NCI-H2196 treated with DMSO at 0.1 percent for 48 hours (cell line): ENCODE data around the gene ATP13A5.

Experiments
- DNase-seq: peaks from one replicate; lab custom pipeline; 2025; ENCODE audit not compliant: unreplicated experiment; lab: John Stamatoyannopoulos, UW

Gene ATP13A5

DNA sequence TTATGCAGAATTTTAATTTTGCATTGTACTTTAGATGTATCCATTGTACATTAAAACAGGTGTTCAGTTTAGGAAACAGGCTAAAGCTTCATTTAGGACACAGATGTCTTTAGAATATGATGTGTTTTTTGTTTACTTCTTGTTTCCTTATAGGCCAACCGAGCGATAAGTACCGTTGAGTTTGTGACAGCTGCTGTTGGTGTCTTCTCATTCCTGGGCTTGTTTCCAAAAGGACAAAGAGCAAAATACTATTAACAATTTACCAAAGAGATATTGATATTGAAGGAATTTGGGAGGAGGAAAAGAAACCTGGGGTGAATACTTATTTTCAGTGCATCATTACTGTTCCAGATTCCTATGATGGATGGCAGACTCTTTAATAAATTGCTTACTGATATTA lies 108.1 kb downstream of the ATP13A5 start:
- DNase-seq, result peak; percentile 15

DNA sequence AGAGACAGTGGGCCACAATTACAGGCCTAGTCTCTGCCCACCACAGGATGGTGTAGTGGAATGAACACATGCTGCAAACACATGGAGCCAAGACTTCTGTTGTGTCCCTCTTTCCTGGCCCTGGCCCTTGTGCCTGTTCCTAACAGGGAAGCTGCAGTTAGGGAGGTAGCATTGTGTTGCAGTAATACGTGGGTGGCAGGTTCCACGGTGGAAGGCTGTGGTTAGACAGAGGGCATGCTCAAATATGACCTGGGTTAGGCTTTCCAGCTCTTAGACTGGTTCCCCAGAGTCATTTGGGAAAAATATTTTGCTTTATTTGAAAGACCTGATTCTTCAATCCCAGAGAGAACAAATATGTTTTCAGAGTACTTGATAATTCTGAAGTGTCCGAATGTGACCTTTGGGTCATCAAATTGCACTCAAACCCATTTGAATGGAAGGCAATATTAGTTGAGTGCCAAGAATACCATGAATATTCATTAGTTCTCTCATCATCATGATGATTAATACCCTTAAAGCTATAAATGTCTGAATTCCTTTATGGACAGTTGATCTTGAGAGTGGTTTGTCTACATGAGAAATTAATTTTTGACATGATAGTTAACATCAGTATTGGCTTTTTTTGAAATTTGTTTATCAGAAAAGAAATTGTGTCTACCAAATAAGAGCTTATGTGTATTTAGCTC lies 109.1 kb downstream of the ATP13A5 start:
- no peak for DNase-seq

DNA sequence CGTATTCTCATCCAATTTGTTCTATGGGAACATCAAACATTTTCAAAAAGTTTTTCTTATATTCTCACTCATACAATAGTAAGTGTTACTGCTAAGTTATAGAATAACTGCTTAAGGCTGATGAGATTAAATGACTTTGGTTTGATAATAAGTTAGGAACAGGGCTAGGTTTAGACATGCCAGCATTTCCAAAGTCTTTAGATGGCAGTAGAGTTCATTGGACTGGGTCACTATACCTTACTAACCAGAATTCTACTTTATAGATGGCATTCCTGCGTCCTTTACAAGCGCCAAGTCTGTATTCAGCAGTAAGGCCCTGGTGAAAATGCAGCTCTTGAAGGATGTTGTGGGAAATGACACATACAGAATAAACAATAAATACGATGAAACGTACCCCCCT lies 115.8 kb downstream of the ATP13A5 start:
- no peak for DNase-seq

DNA sequence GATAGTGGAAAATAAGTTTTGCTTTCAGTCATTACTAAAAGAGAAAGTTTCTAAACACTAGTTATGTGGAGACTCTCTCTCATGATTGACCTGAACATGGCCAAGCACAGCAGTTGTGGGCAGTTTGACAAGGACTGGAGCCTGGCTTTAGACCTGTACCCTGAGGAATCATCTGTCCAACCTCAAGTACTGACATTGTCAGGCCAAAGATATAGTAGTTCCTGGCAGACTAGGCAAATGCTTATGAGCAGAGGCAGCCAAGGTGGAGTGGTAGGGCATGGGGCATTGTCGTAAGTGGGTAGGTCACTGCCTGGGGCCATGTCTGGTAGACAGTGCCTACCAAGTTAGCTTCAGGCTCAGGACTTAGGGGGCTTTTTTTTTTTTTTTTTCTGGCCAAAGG lies 116.6 kb downstream of the ATP13A5 start:
- no peak for DNase-seq

DNA sequence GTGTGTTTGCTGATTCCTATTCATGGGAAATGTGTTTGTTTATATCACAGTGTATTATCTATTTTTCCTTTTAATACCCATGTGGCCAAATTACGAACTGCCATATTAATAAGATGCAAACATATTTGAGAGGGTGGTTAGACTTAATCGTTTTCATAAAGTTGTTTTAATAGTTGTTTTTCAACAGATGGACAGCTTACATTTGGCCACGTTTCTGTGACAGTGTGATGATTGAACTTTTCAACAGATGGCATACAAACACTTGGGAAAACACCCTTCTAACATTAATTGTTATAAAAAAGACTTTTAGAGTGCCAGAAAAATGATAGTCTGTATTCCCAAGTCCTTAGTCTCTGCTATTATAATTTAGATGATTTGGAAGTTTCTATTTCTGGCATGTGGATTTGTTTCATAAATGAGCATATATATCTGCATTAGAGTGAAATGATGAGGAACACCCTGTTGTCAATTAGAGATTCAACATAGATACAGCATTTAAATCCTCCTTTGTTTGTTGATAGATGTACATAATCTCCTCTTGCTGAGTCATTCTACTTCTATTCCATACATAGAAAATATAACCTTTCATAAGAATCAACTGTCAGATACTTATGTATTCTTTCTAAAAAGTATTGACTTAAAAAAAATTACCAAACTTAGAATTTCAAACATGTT lies 124.4 kb downstream of the ATP13A5 start:
- DNase-seq, result no peak

DNA sequence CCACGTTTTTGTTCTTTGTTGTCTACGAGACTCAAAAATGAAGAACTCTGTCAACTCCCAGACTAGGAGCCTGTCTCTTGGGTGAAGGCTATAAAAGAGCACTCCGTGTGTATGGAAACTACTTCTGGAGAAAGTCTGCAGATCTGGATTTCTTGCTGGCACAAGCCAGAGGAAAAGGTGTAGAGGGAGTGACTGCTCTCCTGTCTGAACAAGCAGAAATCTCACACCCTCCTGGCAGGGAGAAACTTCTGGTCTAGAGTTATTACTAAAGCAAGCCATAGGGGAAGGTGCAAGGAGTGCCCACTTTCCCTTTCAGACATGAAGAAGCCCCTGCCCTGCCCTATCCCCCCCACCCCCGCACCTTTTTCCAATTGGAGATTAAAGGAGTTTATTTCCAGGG lies 128.1 kb downstream of the ATP13A5 start:
- DNase-seq, result no peak

DNA sequence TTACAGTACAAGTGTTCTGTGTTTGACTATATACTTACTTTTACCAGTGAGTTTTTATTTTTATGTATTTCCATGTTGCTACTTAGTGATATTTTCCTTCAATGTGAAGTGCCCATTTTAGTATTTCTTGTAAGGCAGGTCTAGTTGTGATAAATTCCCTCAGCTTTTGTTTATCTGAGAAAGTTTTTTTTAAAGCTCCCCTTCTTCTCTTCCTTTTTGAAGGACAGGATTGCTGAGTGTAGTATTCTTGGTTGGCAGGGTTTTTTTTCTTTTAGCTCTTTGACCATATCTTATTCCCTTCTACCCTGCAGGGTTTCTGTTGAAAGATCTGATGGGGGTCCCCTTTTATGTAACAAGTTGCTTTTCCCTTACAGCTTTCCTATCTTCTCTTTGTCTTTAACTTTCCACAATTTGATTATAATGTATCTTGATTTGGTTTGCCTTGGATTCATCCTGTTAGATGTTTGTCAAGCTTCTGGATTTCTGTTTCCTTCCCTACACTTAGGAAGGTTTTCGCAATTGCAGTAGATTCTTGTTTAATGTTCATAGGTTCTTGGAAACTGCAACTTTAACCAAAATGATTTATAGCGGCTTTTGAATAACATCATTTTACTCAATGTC lies 129.6 kb downstream of the ATP13A5 start:
- DNase-seq, result no peak

DNA sequence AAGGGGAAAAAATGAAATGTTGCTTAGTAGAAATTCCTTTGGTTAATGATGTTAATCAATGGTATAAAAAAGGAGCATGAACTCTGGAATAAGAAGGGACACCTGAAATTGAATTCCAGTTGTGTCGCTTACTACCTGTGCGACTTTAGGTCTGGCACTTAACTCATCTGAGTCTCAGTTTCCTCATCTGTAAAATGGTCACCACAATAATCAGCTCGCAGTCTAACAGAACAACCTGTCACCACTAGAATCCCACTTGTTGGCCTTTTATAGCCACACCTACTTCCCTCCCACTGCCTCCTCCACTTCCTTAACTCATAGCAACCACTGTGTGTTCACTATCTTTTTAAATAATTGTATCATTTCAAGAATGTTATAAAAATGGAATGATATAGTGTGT lies 135.0 kb downstream of the ATP13A5 start:
- no peak for DNase-seq

DNA sequence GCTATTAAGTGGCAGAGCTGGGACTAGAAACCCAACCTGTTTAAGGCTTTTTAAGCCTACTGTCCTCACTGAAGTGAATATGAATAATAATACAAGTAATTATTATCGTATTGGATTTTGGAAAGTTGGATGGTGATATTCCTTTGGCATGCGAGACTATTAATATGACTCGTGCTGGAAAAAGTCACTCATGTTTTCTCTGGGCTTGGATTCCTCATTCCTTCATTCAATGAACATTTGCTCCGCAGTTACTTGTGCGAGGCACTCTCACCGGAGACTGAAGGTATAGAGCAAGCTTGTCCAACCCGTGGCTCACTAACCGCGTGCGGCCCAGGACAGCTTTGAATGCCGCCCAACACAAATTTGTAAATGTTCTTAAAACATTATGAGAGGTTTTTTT lies 136.8 kb downstream of the ATP13A5 start:
- DNase-seq, result no peak

DNA sequence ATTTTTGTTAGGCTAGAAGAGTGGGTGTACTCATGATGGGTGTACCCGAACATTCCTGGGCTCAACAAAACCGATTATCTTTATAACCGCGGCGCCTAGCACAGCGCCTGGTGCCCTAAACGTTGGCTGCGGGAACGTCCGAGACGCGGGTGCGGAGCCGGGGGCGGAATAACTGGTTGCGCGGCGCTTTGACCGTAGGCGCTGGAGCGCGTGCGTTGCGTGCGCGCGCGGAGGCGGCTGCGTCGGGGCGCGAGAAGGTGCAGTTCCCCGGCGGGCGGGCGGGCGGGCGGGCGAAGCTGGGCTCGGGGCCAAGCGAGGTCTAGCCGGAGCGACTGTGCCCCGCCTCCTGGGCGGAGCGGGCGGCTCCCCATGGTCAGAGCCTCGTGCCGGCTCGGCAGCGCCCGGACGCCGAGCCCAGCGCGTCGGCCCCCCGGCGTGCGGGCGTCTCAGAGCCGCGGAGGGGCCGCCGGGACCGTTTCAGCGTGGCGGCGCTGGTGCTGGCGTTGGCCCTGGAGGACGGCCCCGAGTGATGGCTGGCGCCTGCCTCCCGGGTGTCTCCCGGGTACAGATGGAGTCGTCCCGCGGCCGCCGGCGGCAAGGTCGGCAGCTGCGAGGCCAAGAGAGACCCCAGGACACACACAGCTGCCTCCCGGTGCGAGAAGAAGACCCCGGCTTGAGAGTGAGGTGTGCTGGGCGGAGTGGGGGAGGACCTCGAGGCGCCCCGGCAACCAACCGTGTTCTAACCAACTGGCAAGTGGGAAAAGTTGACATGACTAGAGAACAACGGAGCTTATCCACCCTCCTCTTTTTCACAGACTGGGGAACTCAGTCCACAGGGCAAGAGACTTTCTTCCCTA lies 137.5 kb downstream of the ATP13A5 start, which contains the start of gene PLAAT1:
PLAAT1 (plus strand) TSS at position 373 of the 857 bp plus-strand sequence. CDS start 14,429 bp downstream, outside the sequence.
- peak; percentile 98 for DNase-seq

DNA sequence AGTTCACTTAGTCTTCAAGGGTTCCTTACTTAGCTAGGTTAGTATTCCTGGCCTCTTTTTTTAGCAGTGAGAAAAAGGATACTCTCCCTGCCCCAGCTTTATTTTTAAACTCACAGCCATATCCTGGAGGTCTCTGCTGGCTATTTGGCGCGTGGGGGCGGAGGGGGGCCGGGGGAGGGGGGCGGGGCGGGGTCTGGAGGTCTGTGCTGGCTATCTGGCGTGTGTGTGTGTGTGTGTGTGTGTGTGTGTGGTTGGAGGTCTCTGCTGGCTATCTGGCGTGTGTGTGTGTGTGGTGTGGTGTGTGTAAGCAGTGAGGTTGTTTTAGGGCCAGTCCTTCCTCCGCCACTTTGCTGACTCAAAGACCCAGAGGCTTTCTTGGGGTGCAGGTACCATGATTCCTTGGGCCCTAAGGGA lies 138.1 kb downstream of the ATP13A5 start:
- DNase-seq, result no peak

DNA sequence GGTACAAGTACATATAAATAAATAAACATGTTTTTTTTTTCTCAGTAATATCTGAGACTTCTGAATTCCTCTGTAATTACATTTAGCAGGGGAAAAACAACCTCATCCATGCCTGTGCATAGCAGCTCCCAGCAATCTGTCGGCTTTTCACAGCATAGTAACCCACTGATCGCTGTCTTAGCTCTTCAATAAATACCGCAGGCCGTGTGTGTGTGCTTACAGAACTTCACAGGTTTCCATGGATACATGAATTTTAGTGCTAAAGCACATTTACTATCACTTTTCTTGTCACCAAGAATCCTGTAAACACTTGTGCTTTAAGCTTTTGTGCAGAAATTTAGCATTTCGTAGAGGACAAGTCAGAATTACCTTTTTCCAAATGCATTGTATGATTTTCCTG lies 141.5 kb downstream of the ATP13A5 start:
- no peak for DNase-seq

DNA sequence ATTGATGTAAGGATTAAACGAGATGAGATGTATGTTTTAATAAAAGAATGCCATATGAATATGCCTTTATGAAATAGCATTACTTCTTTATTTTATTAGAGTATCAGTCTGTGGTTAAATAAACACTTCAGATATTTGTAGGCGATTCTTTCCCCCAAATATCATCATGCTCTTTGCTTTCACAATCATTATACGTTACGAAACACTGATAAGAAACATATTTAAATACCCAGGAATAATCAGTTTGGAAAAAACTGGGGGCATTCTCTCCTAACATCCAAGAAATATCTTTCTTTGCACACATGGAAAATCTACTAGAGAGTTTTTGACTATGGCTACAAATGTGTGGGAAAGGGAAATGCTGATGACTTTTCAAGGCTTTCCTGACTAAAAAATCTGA lies 142.0 kb downstream of the ATP13A5 start:
- DNase-seq, result no peak

DNA sequence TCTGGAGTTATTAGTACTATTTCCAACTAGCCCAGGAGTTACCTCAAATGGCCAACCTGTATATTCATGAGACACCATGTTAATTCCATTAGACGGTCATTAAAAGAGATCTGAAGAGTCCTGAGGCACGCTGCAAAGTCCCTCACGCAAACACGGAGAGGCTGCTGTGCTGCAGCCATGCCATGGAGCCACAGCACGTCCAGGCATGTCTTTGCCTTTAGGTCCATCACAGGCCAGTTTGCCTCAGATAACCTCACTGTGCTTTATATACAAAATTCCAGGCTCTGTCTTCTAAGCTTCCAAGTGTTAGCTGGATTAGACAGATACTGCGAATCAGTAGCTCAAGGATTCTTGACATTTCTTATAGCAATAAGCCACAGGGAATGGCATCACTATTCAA lies 147.4 kb downstream of the ATP13A5 start:
- no peak for DNase-seq

DNA sequence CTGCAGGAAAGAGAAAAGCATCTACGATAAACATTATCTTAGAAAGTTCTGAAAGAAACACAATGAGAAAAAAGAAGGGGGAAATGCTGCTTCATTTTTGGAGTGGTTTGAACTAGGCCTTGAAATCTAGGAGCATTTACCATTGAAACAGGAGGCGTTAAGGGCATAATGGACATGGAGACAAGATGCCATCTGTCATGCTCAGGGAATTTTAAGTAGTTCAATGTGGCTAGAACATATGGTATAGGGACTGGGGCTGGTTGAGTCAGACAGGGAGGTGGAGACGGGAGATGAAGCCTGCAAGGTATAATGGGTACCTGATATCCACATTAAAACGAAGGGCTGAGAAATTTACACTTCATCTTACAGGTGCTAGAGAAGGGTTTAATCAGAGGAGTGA lies 147.9 kb downstream of the ATP13A5 start:
- DNase-seq, result no peak

DNA sequence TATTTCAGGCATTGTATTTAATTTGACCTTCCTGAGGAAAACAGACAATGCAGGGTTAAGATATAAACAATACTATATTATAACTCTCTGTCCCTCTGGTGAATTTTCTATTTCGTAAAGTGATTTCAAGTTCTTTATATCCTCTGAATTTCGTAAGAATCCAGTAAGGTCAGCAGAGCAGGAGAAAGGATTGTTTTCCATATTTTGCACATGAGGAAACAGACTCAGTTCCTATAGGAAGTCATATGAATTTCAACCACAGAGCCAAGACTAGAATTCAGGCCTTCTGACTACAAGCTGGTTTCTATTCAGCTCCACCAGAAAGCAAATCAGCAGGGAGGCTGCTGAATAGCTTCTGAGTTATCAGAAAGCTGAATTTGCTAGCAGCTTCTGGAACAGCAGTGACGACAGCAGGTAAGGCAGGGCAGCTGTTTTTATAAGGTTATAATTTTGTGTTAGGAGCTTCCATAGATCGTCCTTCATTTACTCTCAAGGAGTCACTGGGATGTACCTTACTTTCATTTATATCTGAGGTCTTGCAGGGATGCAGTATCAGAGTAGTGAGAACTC lies 148.6 kb downstream of the ATP13A5 start:
- no peak for DNase-seq

DNA sequence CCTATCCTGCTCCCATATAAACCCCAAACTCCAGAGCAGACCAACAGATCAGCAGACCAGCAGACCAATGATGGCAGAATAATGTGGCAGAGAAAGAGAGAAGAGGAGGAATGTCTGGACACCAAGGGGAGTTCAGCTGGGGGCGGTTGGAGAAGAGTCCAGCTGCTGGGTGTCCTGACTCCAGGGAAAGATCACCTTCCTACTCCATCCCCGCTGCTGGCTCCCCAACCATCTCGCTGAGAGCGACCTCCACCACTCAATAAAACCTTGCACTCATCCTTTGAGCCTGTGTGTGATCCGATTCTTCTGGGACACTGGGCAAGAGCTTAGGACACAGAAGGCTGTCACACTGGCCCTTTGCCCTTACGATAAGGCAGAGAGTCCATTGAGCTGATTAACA lies 150.3 kb downstream of the ATP13A5 start:
- no peak for DNase-seq

DNA sequence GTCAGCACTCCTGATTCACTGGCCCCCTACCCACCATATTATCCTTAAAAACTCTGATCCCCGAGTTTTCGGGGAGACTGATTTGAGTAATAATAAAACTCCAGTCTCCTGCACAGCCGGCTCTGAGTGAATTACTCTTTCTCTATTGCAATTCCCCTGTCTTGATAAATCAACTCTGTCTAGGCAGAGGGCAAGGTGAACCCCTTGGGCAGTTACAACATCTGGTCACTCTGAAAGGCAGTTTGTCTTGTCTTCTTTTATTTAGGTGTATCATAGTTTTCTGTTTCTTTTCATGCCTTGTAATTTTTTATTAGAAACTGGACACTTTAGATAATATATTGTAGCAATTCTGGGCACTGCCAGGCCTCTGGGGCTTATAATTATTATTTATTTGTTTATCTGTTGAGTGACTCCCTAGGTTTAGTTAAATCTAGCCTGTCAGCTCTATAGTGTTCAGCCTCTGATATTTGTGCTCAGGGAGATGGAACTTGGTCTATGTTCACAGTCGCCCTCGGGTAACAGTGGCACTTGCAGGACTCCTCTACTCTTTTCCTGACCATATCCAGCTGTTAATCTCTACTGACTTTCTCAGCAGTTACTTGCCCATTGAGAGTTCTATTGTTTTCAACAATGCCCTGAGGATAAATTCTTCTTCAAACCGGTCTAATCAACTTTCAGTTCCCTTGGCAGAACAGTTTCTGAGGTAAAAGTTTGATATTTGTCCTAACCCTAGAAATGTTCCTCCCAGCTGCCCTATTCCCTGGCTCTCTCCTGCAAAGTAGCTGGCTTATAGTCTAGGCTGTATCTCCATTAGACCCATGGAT lies 153.0 kb downstream of the ATP13A5 start:
- DNase-seq, result no peak
